Measurements from ENCODE around the gene B4GALNT4. TPM values are rescaled to one million over a fixed set of nuclear protein-coding genes. Genes with fewer than 3 reads are reported as not detected.

The B4GALNT4 gene
- total RNA-seq, 1 donor from 2014 or later, result 64.6 TPM

DNA sequence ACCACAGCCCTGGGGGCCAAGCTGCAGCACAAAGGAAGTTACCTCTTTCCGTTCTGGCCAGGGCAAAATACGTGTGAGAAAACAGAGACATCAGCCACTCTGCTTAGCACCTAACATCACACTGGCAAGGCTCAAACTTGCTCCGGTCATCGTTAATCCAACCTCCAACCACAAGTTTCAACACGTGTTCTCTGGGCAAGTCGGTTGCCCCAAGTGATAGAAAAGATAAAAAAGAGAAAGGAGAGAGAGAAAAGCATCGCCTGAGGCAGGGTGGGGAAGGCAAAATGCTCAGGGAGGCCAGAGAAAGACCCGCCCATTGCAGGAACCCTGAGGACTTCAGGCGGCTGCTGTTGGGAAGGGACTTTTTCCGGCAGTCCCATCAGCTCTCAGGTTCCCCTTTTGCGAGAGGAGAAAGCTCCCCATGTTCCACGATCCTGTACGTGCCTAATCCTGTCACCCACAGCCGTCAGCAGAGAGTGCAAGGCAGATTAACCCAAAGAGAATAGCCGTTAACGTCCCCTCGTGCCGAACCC, 18.5 kb upstream of the B4GALNT4 start:
- no peaks in the 10 kb centered on the region for H3K9me3 Mint-ChIP-seq (ENCODE audit: unreplicated experiment)
- TF ChIP-seq EZH2 (IDR thresholded peaks at IDR 0.05; ENCODE audit: insufficient read depth, low read length), result no peak
- TF ChIP-seq, protein P1, sequence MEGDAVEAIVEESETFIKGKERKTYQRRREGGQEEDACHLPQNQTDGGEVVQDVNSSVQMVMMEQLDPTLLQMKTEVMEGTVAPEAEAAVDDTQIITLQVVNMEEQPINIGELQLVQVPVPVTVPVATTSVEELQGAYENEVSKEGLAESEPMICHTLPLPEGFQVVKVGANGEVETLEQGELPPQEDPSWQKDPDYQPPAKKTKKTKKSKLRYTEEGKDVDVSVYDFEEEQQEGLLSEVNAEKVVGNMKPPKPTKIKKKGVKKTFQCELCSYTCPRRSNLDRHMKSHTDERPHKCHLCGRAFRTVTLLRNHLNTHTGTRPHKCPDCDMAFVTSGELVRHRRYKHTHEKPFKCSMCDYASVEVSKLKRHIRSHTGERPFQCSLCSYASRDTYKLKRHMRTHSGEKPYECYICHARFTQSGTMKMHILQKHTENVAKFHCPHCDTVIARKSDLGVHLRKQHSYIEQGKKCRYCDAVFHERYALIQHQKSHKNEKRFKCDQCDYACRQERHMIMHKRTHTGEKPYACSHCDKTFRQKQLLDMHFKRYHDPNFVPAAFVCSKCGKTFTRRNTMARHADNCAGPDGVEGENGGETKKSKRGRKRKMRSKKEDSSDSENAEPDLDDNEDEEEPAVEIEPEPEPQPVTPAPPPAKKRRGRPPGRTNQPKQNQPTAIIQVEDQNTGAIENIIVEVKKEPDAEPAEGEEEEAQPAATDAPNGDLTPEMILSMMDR (IDR thresholded peaks at IDR 0.05; ENCODE audit: insufficient read depth, low read depth, low read length), result no peak
- no peak for FAIRE-seq
- H3K27me3 ChIP-seq (ENCODE audit: insufficient read depth, low read length), result no peaks in the 10 kb centered on the region
- H3K9ac ChIP-seq (ENCODE audit: low read length), result no peak overlapping the region
- peaks cover 9% of the 10 kb centered on the region for H3K27me3 Mint-ChIP-seq (ENCODE audit: low read depth, unreplicated experiment)
- H3K4me3 Mint-ChIP-seq (ENCODE audit: unreplicated experiment), result no peak overlapping the region
- no peaks in the 10 kb centered on the region for H3K36me3 Mint-ChIP-seq (ENCODE audit: low read depth, unreplicated experiment)
- peak overlapping the region; percentile 42 for H3K27ac Mint-ChIP-seq (ENCODE audit: unreplicated experiment)
- H3K4me3 ChIP-seq (ENCODE audit: insufficient read depth, low read depth, low read length), result no peak overlapping the region
- no peak for DNase-seq (ENCODE audit: low read depth)
- H3K4me1 Mint-ChIP-seq (ENCODE audit: low read depth, unreplicated experiment), result peaks cover 7% of the 10 kb centered on the region
- no peaks in the 10 kb centered on the region for H3K9me3 ChIP-seq (ENCODE audit: insufficient read depth, low read depth, low read length)
- peaks cover 10% of the 10 kb centered on the region for H3K4me1 ChIP-seq (ENCODE audit: insufficient read depth, low read length)
- no peaks in the 10 kb centered on the region for H4K20me1 ChIP-seq (ENCODE audit: insufficient read depth, low read length)
- H3K27ac ChIP-seq (ENCODE audit: low read depth, low read length), result no peak overlapping the region
- H3K79me2 ChIP-seq (ENCODE audit: insufficient read depth, low read length), result no peaks in the 10 kb centered on the region
- no peaks in the 10 kb centered on the region for H3K36me3 ChIP-seq (ENCODE audit: insufficient read depth, low read length)
- no peak overlapping the region for H3K4me2 ChIP-seq (ENCODE audit: low read length)
- peak overlapping the region; percentile 11 for H2AFZ ChIP-seq (ENCODE audit: low read depth, low read length)

DNA sequence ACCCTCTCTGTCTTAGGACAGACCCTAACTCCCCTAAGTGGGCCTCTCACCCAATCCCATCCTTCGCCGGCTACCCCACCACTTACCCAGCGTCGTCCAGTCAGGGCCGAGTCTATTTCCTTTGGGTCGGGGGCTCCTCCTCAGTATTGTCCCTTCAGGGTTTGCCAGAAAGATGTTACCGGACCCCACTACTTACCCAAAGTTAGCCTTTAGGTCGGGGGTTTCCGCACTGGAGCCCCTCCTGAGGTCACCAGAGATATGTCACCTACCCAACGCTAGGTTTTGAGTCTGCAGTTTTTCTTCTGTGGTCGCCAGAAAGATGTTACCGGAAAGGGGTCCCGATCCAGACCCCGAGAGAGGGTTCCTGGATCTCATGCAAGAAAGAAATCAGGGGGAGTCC, 17.9 kb upstream of the B4GALNT4 start:
- peaks cover 7% of the 10 kb centered on the region for H3K27me3 Mint-ChIP-seq (ENCODE audit: low read depth, unreplicated experiment)
- Histone ChIP-seq H3K9ac (ENCODE audit: low read length) (no peak overlapping the region), H3K4me3 (ENCODE audit: insufficient read depth, low read depth, low read length) (no peak overlapping the region), H3K79me2 (ENCODE audit: insufficient read depth, low read length) (no peaks in the 10 kb centered on the region), H3K4me2 (ENCODE audit: low read length) (no peak overlapping the region), H3K4me1 (ENCODE audit: insufficient read depth, low read length) (peaks cover 10% of the 10 kb centered on the region), H3K27ac (ENCODE audit: low read depth, low read length) (no peak overlapping the region), H4K20me1 (ENCODE audit: insufficient read depth, low read length) (no peaks in the 10 kb centered on the region), H2AFZ (ENCODE audit: low read depth, low read length) (no peak overlapping the region), H3K9me3 (ENCODE audit: insufficient read depth, low read depth, low read length) (no peaks in the 10 kb centered on the region), H3K36me3 (ENCODE audit: insufficient read depth, low read length) (no peaks in the 10 kb centered on the region), H3K27me3 (ENCODE audit: insufficient read depth, low read length) (no peaks in the 10 kb centered on the region)
- TF ChIP-seq, protein P1 (IDR thresholded peaks at IDR 0.05; ENCODE audit: insufficient read depth, low read depth, low read length), result no peak
- no peak for TF ChIP-seq EZH2 (IDR thresholded peaks at IDR 0.05; ENCODE audit: insufficient read depth, low read length)
- H3K4me3 Mint-ChIP-seq (ENCODE audit: unreplicated experiment), result peak overlapping the region; percentile 64
- H3K9me3 Mint-ChIP-seq (ENCODE audit: unreplicated experiment), result no peaks in the 10 kb centered on the region
- DNase-seq (ENCODE audit: low read depth) (no peak), FAIRE-seq (no peak)
- H3K27ac Mint-ChIP-seq (ENCODE audit: unreplicated experiment), result no peak overlapping the region
- H3K4me1 Mint-ChIP-seq (ENCODE audit: low read depth, unreplicated experiment), result peaks cover 7% of the 10 kb centered on the region
- H3K36me3 Mint-ChIP-seq (ENCODE audit: low read depth, unreplicated experiment), result no peaks in the 10 kb centered on the region

DNA sequence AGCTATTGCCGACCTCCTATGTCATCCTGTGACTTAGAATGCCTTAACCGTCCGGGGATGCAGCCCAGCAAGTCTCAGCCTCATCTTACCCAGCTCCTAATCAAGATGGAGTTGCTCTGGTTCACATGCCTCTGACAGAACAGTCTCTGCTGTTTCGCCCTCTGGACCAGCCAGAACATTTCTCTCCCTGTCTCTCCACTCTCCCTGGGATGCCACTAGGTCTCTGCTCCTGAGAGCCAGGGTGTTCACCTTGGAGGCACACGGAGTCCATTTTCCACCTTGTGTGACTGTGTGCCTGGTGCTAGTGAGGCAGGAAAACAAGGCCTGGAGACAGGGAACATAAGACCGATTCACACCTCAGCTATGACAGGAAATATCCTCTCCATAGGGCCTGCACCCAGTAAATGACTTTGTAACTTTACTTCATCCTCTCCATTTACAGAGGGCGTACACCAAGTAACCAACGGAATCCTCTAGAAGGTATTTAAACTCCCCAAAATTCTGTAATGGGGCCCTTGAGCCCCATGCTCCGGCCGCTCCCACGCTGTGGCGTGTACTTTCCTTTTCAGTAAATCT, 16.8 kb upstream of the B4GALNT4 start:
- DNase-seq (ENCODE audit: low read depth) (no peak), FAIRE-seq (no peak)
- Histone ChIP-seq H3K36me3 (ENCODE audit: insufficient read depth, low read length) (no peaks in the 10 kb centered on the region), H4K20me1 (ENCODE audit: insufficient read depth, low read length) (no peaks in the 10 kb centered on the region), H3K27me3 (ENCODE audit: insufficient read depth, low read length) (no peaks in the 10 kb centered on the region), H3K9ac (ENCODE audit: low read length) (no peak overlapping the region), H2AFZ (ENCODE audit: low read depth, low read length) (no peak overlapping the region), H3K27ac (ENCODE audit: low read depth, low read length) (no peak overlapping the region), H3K4me1 (ENCODE audit: insufficient read depth, low read length) (peaks cover 10% of the 10 kb centered on the region), H3K79me2 (ENCODE audit: insufficient read depth, low read length) (no peaks in the 10 kb centered on the region), H3K4me2 (ENCODE audit: low read length) (no peak overlapping the region), H3K4me3 (ENCODE audit: insufficient read depth, low read depth, low read length) (no peak overlapping the region), H3K9me3 (ENCODE audit: insufficient read depth, low read depth, low read length) (peaks cover 2% of the 10 kb centered on the region)
- Mint-ChIP-seq H3K9me3 (ENCODE audit: unreplicated experiment) (no peaks in the 10 kb centered on the region), H3K36me3 (ENCODE audit: low read depth, unreplicated experiment) (no peaks in the 10 kb centered on the region), H3K27ac (ENCODE audit: unreplicated experiment) (no peak overlapping the region), H3K4me1 (ENCODE audit: low read depth, unreplicated experiment) (peaks cover 7% of the 10 kb centered on the region), H3K27me3 (ENCODE audit: low read depth, unreplicated experiment) (peaks cover 7% of the 10 kb centered on the region), H3K4me3 (ENCODE audit: unreplicated experiment) (no peak overlapping the region)
- no peak for TF ChIP-seq EZH2 (IDR thresholded peaks at IDR 0.05; ENCODE audit: insufficient read depth, low read length)
- TF ChIP-seq, protein P1 (IDR thresholded peaks at IDR 0.05; ENCODE audit: insufficient read depth, low read depth, low read length), result no peak
